ENCODE results near the gene DNAH7.

Gene DNAH7

GRCh38 chr2:195782156-195782555 lies 286.5 kb downstream of the DNAH7 start:
- Histone ChIP-seq H2BK12ac (ENCODE audit: low read length) (no peak overlapping the region), H3K23ac (ENCODE audit: low read depth, low read length, poor library complexity) (no peak overlapping the region), H3K9ac (ENCODE audit: low read depth, low read length, poor library complexity) (no peak overlapping the region), H3K9me3 (replicated peaks in 1 of 2; ENCODE audit: control insufficient read depth in 2 of 2, insufficient read depth in 1 of 2, low read depth in 1 of 2, low read length in 2 of 2) (no peaks in the 10 kb centered on the region), H3K36me3 (replicated peaks in 1 of 2; ENCODE audit: control insufficient read depth in 2 of 2, insufficient read depth in 2 of 2, low read length in 2 of 2) (no peaks in the 10 kb centered on the region), H3K4me3 (ENCODE audit: low read length in 2 of 2) (no peak overlapping the region), H2BK5ac (ENCODE audit: low read length) (no peak overlapping the region), H2AK5ac (ENCODE audit: low read depth, low read length) (no peak overlapping the region), H4K8ac (ENCODE audit: low read depth, low read length) (no peak overlapping the region), H2AFZ (ENCODE audit: low read length) (no peak overlapping the region), H3K4ac (ENCODE audit: low read length) (no peak overlapping the region), H3K4me2 (ENCODE audit: insufficient read depth, low read length, poor library complexity, severe bottlenecking) (no peak overlapping the region), H3K4me1 (ENCODE audit: control insufficient read depth in 2 of 2, insufficient read depth in 1 of 2, low read depth in 1 of 2, low read length in 2 of 2) (no peaks in the 10 kb centered on the region), H3K14ac (ENCODE audit: low read length) (no peak overlapping the region), H3K79me1 (ENCODE audit: low read depth, low read length) (no peaks in the 10 kb centered on the region), H2BK120ac (ENCODE audit: low read depth, low read length) (no peak overlapping the region), H4K91ac (ENCODE audit: low read depth, low read length, poor library complexity) (no peak overlapping the region), H3K18ac (ENCODE audit: low read length) (no peak overlapping the region), H2BK15ac (ENCODE audit: low read length) (no peak overlapping the region), H3K27me3 (ENCODE audit: control insufficient read depth in 3 of 3, insufficient read depth in 3 of 3, low read depth in 1 of 3, low read length in 3 of 3) (no peaks in the 10 kb centered on the region), H3K27ac (replicated peaks; ENCODE audit: low read length) (no peak overlapping the region)
- DNase-seq (ENCODE audit: low spot score) = no peak
- no CpG with 5 or more reads among the region's 2 CpGs for WGBS, 2 donors (ENCODE audit: extremely low coverage in 2 of 2, insufficient read length in 2 of 2, insufficient replicate concordance in 1 of 2)

GRCh38 chr2:195779491-195779890 lies 289.1 kb downstream of the DNAH7 start:
- Histone ChIP-seq H3K4me3 (ENCODE audit: low read length in 2 of 2) (no peak overlapping the region), H3K27me3 (ENCODE audit: control insufficient read depth in 3 of 3, insufficient read depth in 3 of 3, low read depth in 1 of 3, low read length in 3 of 3) (no peaks in the 10 kb centered on the region), H3K9me3 (replicated peaks in 1 of 2; ENCODE audit: control insufficient read depth in 2 of 2, insufficient read depth in 1 of 2, low read depth in 1 of 2, low read length in 2 of 2) (no peaks in the 10 kb centered on the region), H2BK15ac (ENCODE audit: low read length) (no peak overlapping the region), H4K91ac (ENCODE audit: low read depth, low read length, poor library complexity) (no peak overlapping the region), H3K14ac (ENCODE audit: low read length) (no peak overlapping the region), H2AK5ac (ENCODE audit: low read depth, low read length) (no peak overlapping the region), H3K18ac (ENCODE audit: low read length) (no peak overlapping the region), H2BK120ac (ENCODE audit: low read depth, low read length) (no peak overlapping the region), H2BK12ac (ENCODE audit: low read length) (no peak overlapping the region), H2AFZ (ENCODE audit: low read length) (no peak overlapping the region), H3K4ac (ENCODE audit: low read length) (no peak overlapping the region), H3K23ac (ENCODE audit: low read depth, low read length, poor library complexity) (no peak overlapping the region), H3K4me1 (ENCODE audit: control insufficient read depth in 2 of 2, insufficient read depth in 1 of 2, low read depth in 1 of 2, low read length in 2 of 2) (no peaks in the 10 kb centered on the region), H4K8ac (ENCODE audit: low read depth, low read length) (no peak overlapping the region), H3K27ac (replicated peaks; ENCODE audit: low read length) (no peak overlapping the region), H3K36me3 (replicated peaks in 1 of 2; ENCODE audit: control insufficient read depth in 2 of 2, insufficient read depth in 2 of 2, low read length in 2 of 2) (no peaks in the 10 kb centered on the region), H2BK5ac (ENCODE audit: low read length) (no peak overlapping the region), H3K4me2 (ENCODE audit: insufficient read depth, low read length, poor library complexity, severe bottlenecking) (no peak overlapping the region), H3K9ac (ENCODE audit: low read depth, low read length, poor library complexity) (no peak overlapping the region), H3K79me1 (ENCODE audit: low read depth, low read length) (no peaks in the 10 kb centered on the region)
- no CpG with 5 or more reads among the region's 2 CpGs for WGBS, 2 donors (ENCODE audit: extremely low coverage in 2 of 2, insufficient read length in 2 of 2, insufficient replicate concordance in 1 of 2)
- DNase-seq (ENCODE audit: low spot score) = no peak

- H3K4ac ChIP-seq (ENCODE audit: low read length) = no peak overlapping the region
- no peak overlapping the region for H3K18ac ChIP-seq (ENCODE audit: low read length)
- no peaks in the 10 kb centered on the region for H3K4me1 ChIP-seq (ENCODE audit: control insufficient read depth in 2 of 2, insufficient read depth in 1 of 2, low read depth in 1 of 2, low read length in 2 of 2)
Measured at GRCh38 chr2:195769975-195770374, 298.7 kb downstream of the DNAH7 start.

GRCh38 chr2:195768431-195768830 lies 300.2 kb downstream of the DNAH7 start:
- H3K79me1 ChIP-seq (ENCODE audit: low read depth, low read length) = no peaks in the 10 kb centered on the region
- H3K36me3 ChIP-seq (replicated peaks in 1 of 2; ENCODE audit: control insufficient read depth in 2 of 2, insufficient read depth in 2 of 2, low read length in 2 of 2) = peaks cover 0 to 1% of the 10 kb centered on the region in 2 donors
- H2BK15ac ChIP-seq (ENCODE audit: low read length) = no peak overlapping the region
- no peaks in the 10 kb centered on the region for H3K9me3 ChIP-seq (replicated peaks in 1 of 2; ENCODE audit: control insufficient read depth in 2 of 2, insufficient read depth in 1 of 2, low read depth in 1 of 2, low read length in 2 of 2)
- no peaks in the 10 kb centered on the region for H3K27me3 ChIP-seq (ENCODE audit: control insufficient read depth in 3 of 3, insufficient read depth in 3 of 3, low read depth in 1 of 3, low read length in 3 of 3)
- no peak overlapping the region for H3K27ac ChIP-seq (replicated peaks; ENCODE audit: low read length)
- no peaks in the 10 kb centered on the region for H3K4me1 ChIP-seq (ENCODE audit: control insufficient read depth in 2 of 2, insufficient read depth in 1 of 2, low read depth in 1 of 2, low read length in 2 of 2)
- no peak overlapping the region for H3K18ac ChIP-seq (ENCODE audit: low read length)
- no peak overlapping the region for H2BK12ac ChIP-seq (ENCODE audit: low read length)
- H4K8ac ChIP-seq (ENCODE audit: low read depth, low read length) = no peak overlapping the region
- no peak overlapping the region for H3K4me3 ChIP-seq (ENCODE audit: low read length in 2 of 2)
- no peak overlapping the region for H3K14ac ChIP-seq (ENCODE audit: low read length)
- no peak overlapping the region for H3K23ac ChIP-seq (ENCODE audit: low read depth, low read length, poor library complexity)
- H3K9ac ChIP-seq (ENCODE audit: low read depth, low read length, poor library complexity) = no peak overlapping the region
- no peak overlapping the region for H2BK120ac ChIP-seq (ENCODE audit: low read depth, low read length)
- no peak overlapping the region for H3K4me2 ChIP-seq (ENCODE audit: insufficient read depth, low read length, poor library complexity, severe bottlenecking)
- no peak for DNase-seq (ENCODE audit: low spot score)
- no peak overlapping the region for H3K4ac ChIP-seq (ENCODE audit: low read length)
- no CpG with 5 or more reads among the region's 2 CpGs for WGBS, 2 donors (ENCODE audit: extremely low coverage in 2 of 2, insufficient read length in 2 of 2, insufficient replicate concordance in 1 of 2)
- no peak overlapping the region for H2AFZ ChIP-seq (ENCODE audit: low read length)
- H2AK5ac ChIP-seq (ENCODE audit: low read depth, low read length) = no peak overlapping the region
- H4K91ac ChIP-seq (ENCODE audit: low read depth, low read length, poor library complexity) = no peak overlapping the region
- H2BK5ac ChIP-seq (ENCODE audit: low read length) = no peak overlapping the region

More at GRCh38 chr2:195769975-195770374, 298.7 kb downstream of the DNAH7 start:
- DNase-seq (ENCODE audit: low spot score) = no peak
- Histone ChIP-seq H3K14ac (ENCODE audit: low read length) (no peak overlapping the region), H3K27me3 (ENCODE audit: control insufficient read depth in 3 of 3, insufficient read depth in 3 of 3, low read depth in 1 of 3, low read length in 3 of 3) (no peaks in the 10 kb centered on the region), H4K8ac (ENCODE audit: low read depth, low read length) (no peak overlapping the region), H3K4me2 (ENCODE audit: insufficient read depth, low read length, poor library complexity, severe bottlenecking) (no peak overlapping the region), H2AK5ac (ENCODE audit: low read depth, low read length) (no peak overlapping the region), H2BK12ac (ENCODE audit: low read length) (no peak overlapping the region), H3K79me1 (ENCODE audit: low read depth, low read length) (no peaks in the 10 kb centered on the region), H3K9me3 (replicated peaks in 1 of 2; ENCODE audit: control insufficient read depth in 2 of 2, insufficient read depth in 1 of 2, low read depth in 1 of 2, low read length in 2 of 2) (no peaks in the 10 kb centered on the region), H3K4me3 (ENCODE audit: low read length in 2 of 2) (no peak overlapping the region), H2BK15ac (ENCODE audit: low read length) (no peak overlapping the region), H2AFZ (ENCODE audit: low read length) (no peak overlapping the region), H3K36me3 (replicated peaks in 1 of 2; ENCODE audit: control insufficient read depth in 2 of 2, insufficient read depth in 2 of 2, low read length in 2 of 2) (peaks cover 0 to 1% of the 10 kb centered on the region in 2 donors), H3K27ac (replicated peaks; ENCODE audit: low read length) (no peak overlapping the region), H2BK120ac (ENCODE audit: low read depth, low read length) (no peak overlapping the region), H2BK5ac (ENCODE audit: low read length) (no peak overlapping the region), H4K91ac (ENCODE audit: low read depth, low read length, poor library complexity) (no peak overlapping the region), H3K9ac (ENCODE audit: low read depth, low read length, poor library complexity) (no peak overlapping the region), H3K23ac (ENCODE audit: low read depth, low read length, poor library complexity) (no peak overlapping the region)

Data from neuronal stem cell (in vitro differentiated cells).